Small intestine (tissue), 7 donors: ENCODE measurements around the gene KCNK3. TPM values are rescaled to one million over a fixed set of nuclear protein-coding genes. Genes with fewer than 3 reads are reported as not detected.
A peak's percentile ranks its signal among the peaks of the same experiment; 100 is the strongest.

Experiments used
- DNase-seq, 2 donors: peaks; one replicate each; pipeline versions ENCODE4 v3.0.0 to v3.0.0-alpha.2; 2013
- FAIRE-seq: peaks from 2 replicates; lab custom pipeline; 2012; peaks lifted over from hg19 to GRCh38; lab: Jason Lieb, UNC
- H3K27ac ChIP-seq, 3 donors: one replicate each; pipeline ENCODE4 v1.5.1; 2013; ENCODE audit warnings: low read length in 2 of 3, mild to moderate bottlenecking in 2 of 3, control low read depth in 1 of 3, inconsistent platforms in 1 of 3, low read depth in 1 of 3, moderate library complexity in 1 of 3
- H3K27me3 ChIP-seq, 3 donors: one replicate each; pipeline ENCODE4 v1.6.1; 2013; ENCODE audit warnings: low read length in 3 of 3, inconsistent platforms in 1 of 3; ENCODE audit not compliant: control insufficient read depth in 3 of 3, insufficient read depth in 3 of 3
- H3K36me3 ChIP-seq, 3 donors: one replicate each; pipeline ENCODE4 v1.6.1; 2013; ENCODE audit warnings: low read length in 3 of 3, inconsistent platforms in 1 of 3, low read depth in 1 of 3, mild to moderate bottlenecking in 1 of 3, moderate library complexity in 1 of 3; ENCODE audit not compliant: control insufficient read depth in 3 of 3, insufficient read depth in 2 of 3
- H3K4me1 ChIP-seq, 3 donors: one replicate each; pipeline ENCODE4 v1.6.1; 2013; ENCODE audit warnings: low read length in 2 of 3, inconsistent platforms in 1 of 3, low read depth in 1 of 3, mild to moderate bottlenecking in 1 of 3, moderate library complexity in 1 of 3; ENCODE audit not compliant: control insufficient read depth in 3 of 3, insufficient read depth in 2 of 3
- H3K4me3 ChIP-seq, 3 donors: one replicate each; pipeline ENCODE4 v1.5.1; 2013; ENCODE audit warnings: low read length in 3 of 3, control low read depth in 1 of 3, inconsistent platforms in 1 of 3, low read depth in 1 of 3, mild to moderate bottlenecking in 1 of 3, moderate library complexity in 1 of 3
- H3K9me3 ChIP-seq, 2 donors: one replicate each; pipeline ENCODE4 v1.6.1; 2013; ENCODE audit warnings: low read depth in 1 of 2, low read length in 1 of 2; ENCODE audit not compliant: control insufficient read depth in 2 of 2, insufficient read depth in 1 of 2
- WGBS, 3 donors: extraction: QIAGEN DNeasy Blood & Tissue Kit; methylation state at CpG; one replicate each; pipeline ENCODE4 v1.1.7; 2013; 5-methylcytosine and 5-hydroxymethylcytosine counted together
- polyA plus RNA-seq, 4 donors: library from polyadenylated mRNA; stranded (reverse) in 3 of 4; unstranded in 1 of 4; fragments of 200-250 nt in 3 of 4; fragments of 120-200 nt in 1 of 4; gene quantifications; one replicate each; pipeline versions ENCODE4 v1.2.1 to v1.2.3, GENCODE V29; 2013
- donor health status: healthy with polysubstance abuse.
- donor health status: control.
- donor health status: control.
- donor health status: Bipolar disorder and iron deficiency.
- donor health status: healthy.

KCNK3 gene
- polyA plus RNA-seq, 4 donors, result 0.22 to 3.3 (median 0.28) TPM

- H3K27ac ChIP-seq, result no peak overlapping the region
- H3K9me3 ChIP-seq, result peaks cover 0 to 9% of the 10 kb centered on the region in 2 donors
- WGBS, 3 donors, result 90 to 94% (median 92%) methylated on average over 3 of the region's 3 CpGs
- H3K4me1 ChIP-seq, result peaks cover 3 to 10% (median 5%) of the 10 kb centered on the region in 3 donors
- H3K4me3 ChIP-seq, result no peak overlapping the region
- FAIRE-seq, result no peak
- DNase-seq, result no peak
- H3K36me3 ChIP-seq, result no peaks in the 10 kb centered on the region
- no peaks in the 10 kb centered on the region for H3K27me3 ChIP-seq
Measured at GRCh38 chr2:26716340-26716739, 23.8 kb downstream of the KCNK3 start.

- FAIRE-seq, result no peak
- Histone ChIP-seq H3K4me1 (peaks cover 3 to 15% (median 5%) of the 10 kb centered on the region in 3 donors), H3K9me3 (peaks cover 0 to 9% of the 10 kb centered on the region in 2 donors), H3K27ac (no peak overlapping the region), H3K36me3 (no peaks in the 10 kb centered on the region), H3K27me3 (no peaks in the 10 kb centered on the region), H3K4me3 (no peak overlapping the region)
- DNase-seq, result no peak
- 57 to 77% (median 72%) methylated on average over 2 of the region's 2 CpGs for WGBS, 3 donors
Measured at GRCh38 chr2:26716769-26717168, 24.2 kb downstream of the KCNK3 start.

GRCh38 chr2:26717362-26717761, 24.8 kb downstream of the KCNK3 start:
- H3K36me3 ChIP-seq, result no peaks in the 10 kb centered on the region
- H3K27me3 ChIP-seq, result no peaks in the 10 kb centered on the region
- DNase-seq (no peak), FAIRE-seq (no peak)
- peaks cover 0 to 9% of the 10 kb centered on the region in 2 donors for H3K9me3 ChIP-seq
- 38 to 71% (median 50%) methylated on average over 5 of the region's 5 CpGs for whole genome bisulfite sequencing, 3 donors
- peaks cover 3 to 17% (median 5%) of the 10 kb centered on the region in 3 donors for H3K4me1 ChIP-seq
- H3K27ac ChIP-seq, result no peak overlapping the region
- H3K4me3 ChIP-seq, result no peak overlapping the region

- DNase-seq, result no peak
- no peak overlapping the region for H3K4me3 ChIP-seq
- no peaks in the 10 kb centered on the region for H3K36me3 ChIP-seq
Measured at GRCh38 chr2:26718949-26719686, 26.6 kb downstream of the KCNK3 start.

GRCh38 chr2:26720322-26721114, 28.0 kb downstream of the KCNK3 start:
- no peak for FAIRE-seq
- H3K4me3 ChIP-seq, result no peak overlapping the region

More at GRCh38 chr2:26718949-26719686, 26.6 kb downstream of the KCNK3 start:
- Histone ChIP-seq H3K27ac (no peak overlapping the region), H3K27me3 (no peaks in the 10 kb centered on the region), H3K4me1 (peaks cover 8 to 23% (median 11%) of the 10 kb centered on the region in 3 donors), H3K9me3 (peaks cover 0 to 9% of the 10 kb centered on the region in 2 donors)
- no peak for FAIRE-seq
- WGBS, 3 donors, result 72 to 92% (median 78%) methylated on average over 6 of the region's 6 CpGs

GRCh38 chr2:26721115-26722032, 28.9 kb downstream of the KCNK3 start:
- 17 to 57% (median 39%) methylated on average over 10 to 12 of the region's 12 CpGs for WGBS, 3 donors
- FAIRE-seq (no peak), DNase-seq (peak in 1 of 2 donors; percentile 91)
- no peak overlapping the region for H3K4me3 ChIP-seq
- H3K27ac ChIP-seq, result peak overlapping the region; percentile 51 to 84 (median 74)
- no peaks in the 10 kb centered on the region for H3K36me3 ChIP-seq
- peaks cover 0 to 8% of the 10 kb centered on the region in 2 donors for H3K9me3 ChIP-seq
- H3K4me1 ChIP-seq, result peaks cover 8 to 24% (median 17%) of the 10 kb centered on the region in 3 donors
- H3K27me3 ChIP-seq, result no peaks in the 10 kb centered on the region

More at GRCh38 chr2:26720322-26721114, 28.0 kb downstream of the KCNK3 start:
- H3K4me1 ChIP-seq, result peaks cover 8 to 24% (median 17%) of the 10 kb centered on the region in 3 donors
- WGBS, 3 donors, result 28 to 48% (median 31%) methylated on average over 6 to 7 of the region's 7 CpGs
- H3K27me3 ChIP-seq, result no peaks in the 10 kb centered on the region
- peak overlapping the region in 2 of 3 donors; percentile 51 to 84 for H3K27ac ChIP-seq
- H3K9me3 ChIP-seq, result peaks cover 0 to 9% of the 10 kb centered on the region in 2 donors
- peak; percentile 65 to 67 for DNase-seq
- H3K36me3 ChIP-seq, result no peaks in the 10 kb centered on the region

GRCh38 chr2:26722328-26722727, 29.8 kb downstream of the KCNK3 start:
- DNase-seq (no peak), FAIRE-seq (no peak)
- H3K36me3 ChIP-seq, result no peaks in the 10 kb centered on the region
- peaks cover 8 to 24% (median 17%) of the 10 kb centered on the region in 3 donors for H3K4me1 ChIP-seq
- no peak overlapping the region for H3K4me3 ChIP-seq
- no peak overlapping the region for H3K27ac ChIP-seq
- no peaks in the 10 kb centered on the region for H3K27me3 ChIP-seq
- H3K9me3 ChIP-seq, result no peaks in the 10 kb centered on the region
- WGBS, 3 donors, result 40 to 72% (median 70%) methylated on average over 1 of the region's 1 CpG
